HFF-Myc (cell line): ENCODE results near the gene NECAB2.

Experiments
- DNase-seq: peaks from one replicate; pipeline ENCODE4 v3.0.0-alpha.2; 2011; ENCODE audit warnings: low read depth; ENCODE audit errors: extremely low read depth
- H3K4me3 ChIP-seq: replicated peaks from 2 replicates; pipeline ENCODE4 v1.5.1; 2011; ENCODE audit warnings: low read depth, mild to moderate bottlenecking, control low read depth, low read length
- TF ChIP-seq, protein P1 (sequence below): IDR thresholded peaks from 2 replicates; pipeline ENCODE4 v1.5.1; 2012; ENCODE audit warnings: mild to moderate bottlenecking, low read depth, low read length, control low read depth; ENCODE audit errors: missing control alignments

The NECAB2 gene

GRCh38 chr16:84048871-84049270 lies 80.8 kb downstream of the NECAB2 start:
- no peak for DNase-seq
- TF ChIP-seq, protein P1, sequence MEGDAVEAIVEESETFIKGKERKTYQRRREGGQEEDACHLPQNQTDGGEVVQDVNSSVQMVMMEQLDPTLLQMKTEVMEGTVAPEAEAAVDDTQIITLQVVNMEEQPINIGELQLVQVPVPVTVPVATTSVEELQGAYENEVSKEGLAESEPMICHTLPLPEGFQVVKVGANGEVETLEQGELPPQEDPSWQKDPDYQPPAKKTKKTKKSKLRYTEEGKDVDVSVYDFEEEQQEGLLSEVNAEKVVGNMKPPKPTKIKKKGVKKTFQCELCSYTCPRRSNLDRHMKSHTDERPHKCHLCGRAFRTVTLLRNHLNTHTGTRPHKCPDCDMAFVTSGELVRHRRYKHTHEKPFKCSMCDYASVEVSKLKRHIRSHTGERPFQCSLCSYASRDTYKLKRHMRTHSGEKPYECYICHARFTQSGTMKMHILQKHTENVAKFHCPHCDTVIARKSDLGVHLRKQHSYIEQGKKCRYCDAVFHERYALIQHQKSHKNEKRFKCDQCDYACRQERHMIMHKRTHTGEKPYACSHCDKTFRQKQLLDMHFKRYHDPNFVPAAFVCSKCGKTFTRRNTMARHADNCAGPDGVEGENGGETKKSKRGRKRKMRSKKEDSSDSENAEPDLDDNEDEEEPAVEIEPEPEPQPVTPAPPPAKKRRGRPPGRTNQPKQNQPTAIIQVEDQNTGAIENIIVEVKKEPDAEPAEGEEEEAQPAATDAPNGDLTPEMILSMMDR: no peak
- H3K4me3 ChIP-seq: no peak overlapping the region

- DNase-seq: no peak
- no peak overlapping the region for H3K4me3 ChIP-seq
- TF ChIP-seq, protein P1: no peak
These were observed 81.5 kb downstream of the NECAB2 start for GRCh38 chr16:84049403-84050060.

GRCh38 chr16:84050316-84050715 lies 82.3 kb downstream of the NECAB2 start:
- no peak for DNase-seq
- TF ChIP-seq, protein P1: no peak
- no peak overlapping the region for H3K4me3 ChIP-seq

- TF ChIP-seq, protein P1: no peak
- DNase-seq: no peak
- no peak overlapping the region for H3K4me3 ChIP-seq
These were observed 84.1 kb downstream of the NECAB2 start for GRCh38 chr16:84052071-84052622.
